GM12875 (cell line): ENCODE results near the gene AOC2.
"Not testable (repeated sequence)": the region's sequence is repeated elsewhere in the genome, so short reads cannot be mapped to it uniquely, and the experiment has no call there.

Experiments used
- H3K4me3 ChIP-seq: one replicate; pipeline ENCODE4 v1.5.1; 2011; ENCODE audit warnings: low read depth, low read length, control low read depth
- TF ChIP-seq, protein P1 (sequence below): IDR thresholded peaks from 2 replicates; pipeline ENCODE4 v1.5.1; 2011; ENCODE audit warnings: low read depth, mild to moderate bottlenecking, control low read depth, inconsistent platforms, low read length, moderate library complexity, borderline replicate concordance; ENCODE audit not compliant: insufficient read depth

AOC2 gene

GRCh38 chr17:42894283-42895184 lies 50.2 kb downstream of the AOC2 start:
- TF ChIP-seq, protein P1, sequence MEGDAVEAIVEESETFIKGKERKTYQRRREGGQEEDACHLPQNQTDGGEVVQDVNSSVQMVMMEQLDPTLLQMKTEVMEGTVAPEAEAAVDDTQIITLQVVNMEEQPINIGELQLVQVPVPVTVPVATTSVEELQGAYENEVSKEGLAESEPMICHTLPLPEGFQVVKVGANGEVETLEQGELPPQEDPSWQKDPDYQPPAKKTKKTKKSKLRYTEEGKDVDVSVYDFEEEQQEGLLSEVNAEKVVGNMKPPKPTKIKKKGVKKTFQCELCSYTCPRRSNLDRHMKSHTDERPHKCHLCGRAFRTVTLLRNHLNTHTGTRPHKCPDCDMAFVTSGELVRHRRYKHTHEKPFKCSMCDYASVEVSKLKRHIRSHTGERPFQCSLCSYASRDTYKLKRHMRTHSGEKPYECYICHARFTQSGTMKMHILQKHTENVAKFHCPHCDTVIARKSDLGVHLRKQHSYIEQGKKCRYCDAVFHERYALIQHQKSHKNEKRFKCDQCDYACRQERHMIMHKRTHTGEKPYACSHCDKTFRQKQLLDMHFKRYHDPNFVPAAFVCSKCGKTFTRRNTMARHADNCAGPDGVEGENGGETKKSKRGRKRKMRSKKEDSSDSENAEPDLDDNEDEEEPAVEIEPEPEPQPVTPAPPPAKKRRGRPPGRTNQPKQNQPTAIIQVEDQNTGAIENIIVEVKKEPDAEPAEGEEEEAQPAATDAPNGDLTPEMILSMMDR, result no peak
- no peak overlapping the region for H3K4me3 ChIP-seq

GRCh38 chr17:42895185-42895555 lies 50.8 kb downstream of the AOC2 start:
- no peak overlapping the region for H3K4me3 ChIP-seq
- TF ChIP-seq, protein P1, result no peak

DNA sequence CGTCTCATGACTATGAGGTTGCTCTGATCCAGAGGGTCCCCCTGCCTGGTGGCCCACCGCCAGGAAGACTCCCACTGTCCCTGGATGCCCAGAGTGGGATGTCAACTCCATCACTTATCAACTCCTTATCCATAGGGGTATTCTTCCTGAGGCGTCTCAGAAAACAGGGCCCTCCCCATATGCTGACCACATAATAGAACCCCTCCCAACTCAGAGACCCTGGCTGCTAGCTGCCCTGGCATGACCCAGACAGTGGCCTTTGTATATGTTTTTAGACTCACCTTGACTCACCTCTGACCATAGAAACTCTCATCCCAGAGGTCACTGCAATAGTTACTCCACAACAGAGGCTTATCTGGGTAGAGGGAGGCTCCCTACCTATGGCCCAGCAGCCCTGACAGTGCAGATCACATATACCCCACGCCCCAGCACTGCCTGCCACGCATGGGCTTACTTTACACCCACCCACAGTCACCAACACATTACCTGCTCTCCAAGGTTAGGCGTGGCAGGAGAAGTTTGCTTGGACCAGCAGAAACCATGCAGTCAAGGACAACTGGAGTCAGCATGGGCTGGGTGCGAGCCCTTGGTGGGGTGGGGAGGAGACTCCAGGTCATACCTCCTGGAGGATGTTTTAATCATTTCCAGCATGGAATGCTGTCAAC lies 53.9 kb downstream of the AOC2 start:
- TF ChIP-seq, protein P1, result no peak
- H3K4me3 ChIP-seq, result no peak overlapping the region

- H3K4me3 ChIP-seq, result not testable (repeated sequence)
These were observed 55.6 kb downstream of the AOC2 start for GRCh38 chr17:42899981-42900380.
